Calu3 (cell line): Measurements from ENCODE around the gene C4orf50. TPM values are rescaled to one million over a fixed set of nuclear protein-coding genes. Genes with fewer than 3 reads are reported as not detected.

Experiments
- BruUV-seq: library from RNA; stranded (reverse); fragments of 400-500 nt; replicated peaks from 2 replicates; lab custom pipeline; 2021; lab: Mats Ljungman, UMichigan
- CTCF ChIA-PET: fragments of 300-600 bp; sonication (Branson Sonifier 250); formaldehyde crosslinking; loops from one replicate; lab custom pipeline; 2022; ENCODE audit warnings: antibody characterized with exemption; lab: Charles Lee
- DNase-seq: peaks from one replicate; pipeline ENCODE4 v3.0.0; 2022
- H3K27ac Mint-ChIP-seq: one replicate; pipeline ENCODE4 v1.8.0; 2022; ENCODE audit warnings: mixed read lengths; ENCODE audit not compliant: unreplicated experiment
- H3K27me3 Mint-ChIP-seq: one replicate; pipeline ENCODE4 v1.8.0; 2022; ENCODE audit warnings: mixed read lengths; ENCODE audit not compliant: unreplicated experiment
- H3K36me3 Mint-ChIP-seq: one replicate; pipeline ENCODE4 v1.8.0; 2022; ENCODE audit warnings: mild to moderate bottlenecking, moderate library complexity, mixed read lengths; ENCODE audit not compliant: insufficient read depth, unreplicated experiment
- H3K4me1 Mint-ChIP-seq: one replicate; pipeline ENCODE4 v1.8.0; 2022; ENCODE audit warnings: mild to moderate bottlenecking, low read depth, mixed read lengths; ENCODE audit not compliant: unreplicated experiment
- H3K4me3 Mint-ChIP-seq: one replicate; pipeline ENCODE4 v1.8.0; 2022; ENCODE audit warnings: mild to moderate bottlenecking, low read depth, moderate library complexity, mixed read lengths; ENCODE audit not compliant: unreplicated experiment
- H3K9me3 Mint-ChIP-seq: one replicate; pipeline ENCODE4 v1.8.0; 2022; ENCODE audit warnings: low read depth, mixed read lengths; ENCODE audit not compliant: unreplicated experiment
- CTCF ChIP-seq: fragments of 200-600 bp; IDR thresholded peaks from one replicate; pipeline ENCODE4 v1.8.0; 2022; ENCODE audit warnings: antibody characterized with exemption; ENCODE audit not compliant: unreplicated experiment
- intact Hi-C: fragments of 100-400 bp; cut with micrococcal nuclease; formaldehyde crosslinking; loops from one replicate; pipeline ENCODE4 v1.10.0; 2022; ENCODE audit not compliant: unreplicated experiment
- total RNA-seq: library from RNA; stranded (reverse); gene quantifications from 2 replicates; pipeline ENCODE4 v1.2.3, GENCODE V29; 2022

C4orf50 gene
- total RNA-seq, 1 experiment from 2014 or later, result not detected

GRCh38 chr4:6052679-6053078 lies 34.4 kb upstream of the C4orf50 start:
- no peak for TF ChIP-seq CTCF
- Mint-ChIP-seq H3K4me1 (no peaks in the 10 kb centered on the region), H3K27me3 (peaks cover 27% of the 10 kb centered on the region), H3K36me3 (no peaks in the 10 kb centered on the region), H3K4me3 (no peak overlapping the region), H3K27ac (no peak overlapping the region), H3K9me3 (no peaks in the 10 kb centered on the region)
- CTCF ChIA-PET, result no interaction called here
- intact Hi-C loops, result no loop called here
- BruUV-seq, result no TSS peak
- DNase-seq, result no peak

GRCh38 chr4:6050551-6050950 lies 32.3 kb upstream of the C4orf50 start:
- intact Hi-C loops, result no loop called here
- no peaks in the 10 kb centered on the region for H3K9me3 Mint-ChIP-seq
- no peaks in the 10 kb centered on the region for H3K4me1 Mint-ChIP-seq
- H3K27me3 Mint-ChIP-seq, result peaks cover 28% of the 10 kb centered on the region
- CTCF ChIA-PET, result no interaction called here
- BruUV-seq, result no TSS peak
- no peak for DNase-seq
- H3K36me3 Mint-ChIP-seq, result no peaks in the 10 kb centered on the region
- H3K27ac Mint-ChIP-seq, result no peak overlapping the region
- TF ChIP-seq CTCF, result no peak
- no peak overlapping the region for H3K4me3 Mint-ChIP-seq

- no peak for DNase-seq
- BruUV-seq, result no TSS peak
- H3K4me1 Mint-ChIP-seq, result no peaks in the 10 kb centered on the region
- no peak overlapping the region for H3K27ac Mint-ChIP-seq
- H3K27me3 Mint-ChIP-seq, result peaks cover 33% of the 10 kb centered on the region
- intact Hi-C loops, result no loop called here
- no peaks in the 10 kb centered on the region for H3K9me3 Mint-ChIP-seq
- no peak for TF ChIP-seq CTCF
- CTCF ChIA-PET, result no interaction called here
- H3K36me3 Mint-ChIP-seq, result no peaks in the 10 kb centered on the region
- H3K4me3 Mint-ChIP-seq, result no peak overlapping the region
Measured at GRCh38 chr4:6049985-6050384, 31.8 kb upstream of the C4orf50 start.

GRCh38 chr4:6049278-6049677 lies 31.0 kb upstream of the C4orf50 start:
- no TSS peak for BruUV-seq
- no peaks in the 10 kb centered on the region for H3K4me1 Mint-ChIP-seq
- no peaks in the 10 kb centered on the region for H3K36me3 Mint-ChIP-seq
- H3K9me3 Mint-ChIP-seq, result no peaks in the 10 kb centered on the region
- DNase-seq, result no peak
- no peak overlapping the region for H3K4me3 Mint-ChIP-seq
- intact Hi-C loops, result no loop called here
- H3K27ac Mint-ChIP-seq, result no peak overlapping the region
- peaks cover 40% of the 10 kb centered on the region for H3K27me3 Mint-ChIP-seq
- CTCF ChIA-PET, result no interaction called here
- no peak for TF ChIP-seq CTCF
